ENCODE results near the gene SEMA4B.
"Not testable (repeated sequence)": the region's sequence is repeated elsewhere in the genome, so short reads cannot be mapped to it uniquely, and the experiment has no call there.

SEMA4B gene

DNA sequence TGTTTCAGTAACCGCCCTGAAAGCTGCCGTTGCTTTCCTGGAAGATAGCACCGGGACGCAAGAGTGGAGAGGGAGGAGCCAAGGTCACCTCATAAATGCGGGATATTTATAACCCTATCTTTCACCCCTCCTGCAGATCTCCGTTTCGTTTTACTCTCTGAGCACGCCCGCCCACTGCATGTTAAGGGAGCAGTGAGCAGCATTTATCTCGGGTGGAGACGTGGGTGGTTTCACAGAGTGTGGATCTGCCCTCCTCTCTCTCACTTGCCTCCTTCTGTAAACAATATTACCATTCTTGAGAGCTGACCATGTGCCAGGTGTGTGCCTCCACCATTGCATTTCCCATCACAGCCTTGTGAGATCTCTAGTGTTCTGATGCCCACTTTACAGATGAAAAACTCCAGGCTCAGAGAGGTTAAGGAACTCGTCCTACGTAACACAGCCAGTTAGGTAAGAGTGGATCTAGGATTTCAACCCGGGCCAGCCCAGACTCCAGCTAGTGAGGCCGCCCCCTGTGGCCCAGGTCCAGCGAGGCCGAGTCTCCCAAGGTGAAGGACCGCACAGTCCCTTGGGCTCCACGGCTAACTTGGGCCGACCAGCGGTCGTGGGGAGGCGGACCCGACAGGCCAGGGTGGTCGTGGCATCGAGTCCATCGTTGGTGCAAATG, 16.9 kb upstream of the SEMA4B start:
- DNase-seq, result peak; percentile 38 to 42

DNA sequence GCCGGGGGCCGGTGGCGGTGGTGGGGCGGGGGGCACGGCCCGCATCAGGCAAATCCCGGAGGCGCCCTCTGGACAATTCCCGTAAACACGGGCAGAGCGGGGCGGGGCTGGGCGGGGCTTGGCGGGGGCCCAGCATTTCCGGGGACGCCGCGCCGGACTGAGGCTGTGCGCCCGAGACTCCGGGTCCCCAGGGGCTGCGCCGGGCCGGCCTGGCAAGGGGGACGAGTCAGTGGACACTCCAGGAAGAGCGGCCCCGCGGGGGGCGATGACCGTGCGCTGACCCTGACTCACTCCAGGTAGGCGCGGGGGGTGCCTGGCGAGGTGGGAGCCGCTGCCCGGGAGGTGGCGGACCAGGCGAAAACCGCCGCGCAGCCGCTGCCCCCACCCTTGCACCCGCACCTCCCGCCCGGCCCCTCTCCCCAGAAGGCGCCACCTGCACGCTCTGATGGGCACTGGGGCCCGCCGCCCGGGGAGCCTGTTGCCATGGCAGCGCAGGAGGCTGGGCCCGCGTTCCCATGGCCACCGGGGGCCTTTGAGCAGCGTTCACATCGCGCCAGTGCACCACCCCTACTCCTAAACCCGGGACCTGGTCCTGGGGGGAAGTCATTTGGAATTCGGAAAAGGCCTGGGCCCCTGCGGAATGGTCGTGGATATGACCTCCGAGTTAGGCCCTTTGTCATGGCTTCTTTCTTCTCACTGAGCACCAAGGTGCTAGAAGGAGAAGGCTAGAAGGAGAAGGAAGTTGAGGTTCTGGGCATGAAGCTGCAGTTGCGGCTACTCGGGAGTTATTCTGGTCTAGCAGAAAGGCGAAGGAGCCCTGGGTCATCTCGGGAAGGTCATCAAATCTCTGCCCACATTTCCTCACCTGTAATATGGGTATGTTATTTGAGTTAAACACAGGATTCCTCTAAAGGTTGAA, 16.1 kb upstream of the SEMA4B start:
- peak; percentile 54 to 72 for DNase-seq

DNA sequence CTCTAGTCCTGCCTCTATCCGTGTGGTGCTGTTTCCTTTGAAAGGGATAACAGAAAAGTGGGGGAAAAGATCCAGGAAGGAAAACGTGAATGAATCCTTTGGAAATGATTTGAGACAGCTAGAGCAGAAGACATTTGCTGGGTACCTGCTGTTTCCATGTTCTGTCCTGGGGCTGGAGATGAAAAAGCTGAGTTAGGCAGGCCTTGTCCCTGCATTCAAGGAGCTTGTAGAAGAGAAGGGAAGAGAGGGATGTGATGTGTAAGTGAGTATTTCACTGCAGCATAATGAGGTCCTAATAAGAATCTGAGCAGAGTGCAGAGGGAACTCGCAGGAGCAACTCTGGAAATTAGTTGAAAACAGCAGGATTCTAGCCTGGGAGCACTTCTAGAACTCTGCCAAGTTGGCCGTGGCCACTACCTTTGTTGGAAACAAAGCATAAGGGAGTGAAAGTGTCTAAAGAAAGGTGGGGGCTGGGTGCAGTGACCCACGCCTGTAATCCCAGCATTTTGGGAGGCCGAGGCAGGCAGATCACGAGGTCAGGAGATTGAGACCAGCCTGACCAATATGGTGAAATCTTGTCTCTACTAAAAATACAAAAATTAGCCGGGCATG, 13.8 kb upstream of the SEMA4B start:
- DNase-seq, result no peak

DNA sequence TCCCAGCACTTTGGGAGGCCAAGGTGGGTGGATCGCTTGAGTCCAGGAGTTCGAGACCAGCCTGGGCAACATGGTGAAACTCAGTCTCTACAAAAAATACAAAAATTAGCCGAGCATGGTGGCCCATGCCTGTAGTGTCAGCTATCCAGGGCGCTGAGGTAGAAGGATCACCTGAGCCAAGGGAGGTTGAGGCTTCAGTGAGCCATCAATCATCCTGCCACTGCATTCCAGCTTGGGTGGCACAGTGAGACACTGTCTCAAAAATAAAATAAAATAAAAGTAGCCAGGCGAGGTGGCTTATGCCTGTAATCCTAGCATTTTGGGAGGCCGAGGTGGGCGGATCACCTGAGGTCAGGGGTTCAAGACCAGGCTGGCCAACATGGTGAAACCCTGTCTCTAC, 13.1 kb upstream of the SEMA4B start:
- not testable (repeated sequence) for DNase-seq

DNA sequence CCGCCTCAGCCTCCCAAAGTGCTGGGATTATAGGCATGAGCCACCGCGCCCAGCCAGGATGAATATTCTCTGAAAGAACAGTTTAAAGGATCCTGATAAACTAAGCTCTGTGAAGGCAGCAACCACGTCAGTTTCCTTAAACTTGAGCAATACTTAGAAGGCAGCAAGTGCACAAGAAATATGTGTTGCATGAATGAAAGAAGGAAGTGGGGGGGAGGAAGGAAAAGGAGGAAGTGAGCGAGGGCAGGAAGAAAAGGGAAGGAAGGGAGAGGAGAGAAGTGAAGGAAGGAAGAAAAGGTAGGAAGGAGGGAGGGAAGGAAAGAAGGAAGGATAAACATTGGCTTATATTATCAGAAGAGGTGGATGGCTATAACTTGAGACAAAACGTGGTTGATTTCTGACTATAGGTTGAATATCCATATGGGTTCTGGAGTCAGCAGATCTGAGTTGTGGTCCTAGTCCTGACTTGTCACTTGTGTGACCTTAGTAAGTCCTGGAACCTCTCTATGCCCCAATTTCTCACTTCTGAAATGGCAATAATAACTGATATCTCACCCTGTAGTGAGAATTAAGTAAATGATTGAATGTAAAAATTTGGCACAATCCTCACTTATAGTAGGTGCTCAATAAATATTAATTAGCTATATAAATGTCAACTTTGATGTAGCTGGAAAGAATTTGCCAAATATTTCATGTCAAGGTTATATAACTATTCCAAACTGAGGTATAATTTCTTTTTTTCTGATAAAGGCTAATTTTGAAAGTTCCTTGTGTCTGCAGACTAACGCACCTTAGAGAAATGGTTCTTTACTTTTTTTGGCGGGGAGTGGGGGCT, 12.0 kb upstream of the SEMA4B start:
- DNase-seq, result no peak

DNA sequence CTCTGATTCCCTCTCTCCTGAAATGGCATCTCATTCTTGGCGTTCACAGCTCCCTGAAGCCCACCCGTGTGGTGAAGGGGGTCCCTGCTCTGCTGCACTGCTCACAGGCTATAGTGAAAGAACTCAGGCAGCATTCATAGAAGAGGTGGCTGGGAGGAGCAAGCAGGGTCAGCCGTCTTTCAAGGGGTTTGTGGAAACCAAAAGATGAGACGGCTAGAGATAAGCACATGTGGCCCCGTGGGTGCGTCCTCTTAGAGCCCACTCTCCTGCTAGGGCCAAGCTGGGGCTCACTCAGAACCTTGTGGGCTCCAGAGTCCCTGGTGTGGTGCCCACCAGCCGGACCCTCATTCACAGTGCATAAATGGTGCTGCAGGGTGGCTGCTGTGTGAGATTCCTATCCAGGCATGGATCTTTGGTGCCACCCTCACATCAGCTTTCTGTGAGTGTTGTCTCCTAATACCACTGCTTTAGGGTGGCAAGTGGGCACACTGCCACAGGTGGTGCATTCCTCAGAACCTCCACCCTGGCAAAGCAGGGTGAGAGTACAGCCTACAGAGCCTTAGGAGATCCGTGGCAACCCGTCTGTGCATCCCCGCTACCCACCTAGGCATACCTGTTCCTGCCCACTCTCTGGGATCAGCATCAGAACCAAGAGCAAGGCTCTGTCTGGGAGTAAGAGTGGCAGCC, 11.2 kb upstream of the SEMA4B start:
- DNase-seq, result no peak

DNA sequence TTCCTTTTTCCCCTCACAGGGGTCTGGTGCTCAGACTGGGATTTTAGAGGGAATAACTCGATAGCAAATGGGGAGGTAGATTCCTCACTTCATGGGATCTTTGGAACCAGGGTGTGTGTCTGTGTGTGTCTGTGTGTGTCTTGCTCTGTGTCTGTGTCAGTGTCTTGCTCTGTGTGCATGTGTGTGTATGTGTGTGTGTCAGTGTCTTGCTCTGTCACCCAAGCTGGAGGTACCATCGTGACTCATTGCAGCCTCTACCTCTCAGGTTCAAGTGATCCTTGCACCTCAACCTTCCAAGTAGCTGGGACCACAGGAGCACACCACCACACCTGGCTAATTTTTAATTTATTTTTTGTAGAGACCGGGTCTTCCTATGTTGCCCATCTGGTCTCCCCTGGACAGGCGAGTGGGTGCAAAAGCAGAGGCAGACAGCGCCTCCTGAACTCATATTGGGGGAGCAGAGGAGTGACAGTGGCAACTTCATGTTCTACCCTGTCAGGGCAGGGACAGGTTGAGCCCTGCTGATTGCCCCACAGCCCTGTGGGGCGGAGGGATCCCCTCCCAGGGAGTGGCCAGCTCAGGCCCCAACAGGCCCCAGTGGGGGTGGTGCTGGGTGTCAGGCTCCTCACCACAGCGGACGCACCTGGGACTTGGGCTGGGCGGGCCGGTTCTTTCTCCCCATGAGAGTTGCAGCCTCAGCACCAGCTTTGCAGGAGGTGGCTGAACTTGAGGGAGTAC, 10.4 kb upstream of the SEMA4B start:
- no peak for DNase-seq

DNA sequence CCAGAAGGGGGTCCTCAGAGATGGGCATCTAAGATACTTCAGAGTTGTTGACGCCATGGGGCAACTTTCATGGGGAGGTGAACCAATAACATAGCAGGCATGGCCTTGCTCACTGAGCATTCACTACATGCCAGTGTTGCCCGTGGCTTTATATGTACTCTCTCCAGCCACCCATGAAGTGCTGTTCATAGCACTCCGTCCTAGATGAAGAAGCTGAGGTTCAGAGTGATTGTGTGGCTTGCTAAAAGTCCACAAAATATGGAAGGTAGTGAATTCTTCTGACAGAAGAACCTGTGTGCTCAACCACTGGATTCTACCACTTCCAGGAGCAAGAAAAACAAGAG, 9.8 kb upstream of the SEMA4B start:
- no peak for DNase-seq

DNA sequence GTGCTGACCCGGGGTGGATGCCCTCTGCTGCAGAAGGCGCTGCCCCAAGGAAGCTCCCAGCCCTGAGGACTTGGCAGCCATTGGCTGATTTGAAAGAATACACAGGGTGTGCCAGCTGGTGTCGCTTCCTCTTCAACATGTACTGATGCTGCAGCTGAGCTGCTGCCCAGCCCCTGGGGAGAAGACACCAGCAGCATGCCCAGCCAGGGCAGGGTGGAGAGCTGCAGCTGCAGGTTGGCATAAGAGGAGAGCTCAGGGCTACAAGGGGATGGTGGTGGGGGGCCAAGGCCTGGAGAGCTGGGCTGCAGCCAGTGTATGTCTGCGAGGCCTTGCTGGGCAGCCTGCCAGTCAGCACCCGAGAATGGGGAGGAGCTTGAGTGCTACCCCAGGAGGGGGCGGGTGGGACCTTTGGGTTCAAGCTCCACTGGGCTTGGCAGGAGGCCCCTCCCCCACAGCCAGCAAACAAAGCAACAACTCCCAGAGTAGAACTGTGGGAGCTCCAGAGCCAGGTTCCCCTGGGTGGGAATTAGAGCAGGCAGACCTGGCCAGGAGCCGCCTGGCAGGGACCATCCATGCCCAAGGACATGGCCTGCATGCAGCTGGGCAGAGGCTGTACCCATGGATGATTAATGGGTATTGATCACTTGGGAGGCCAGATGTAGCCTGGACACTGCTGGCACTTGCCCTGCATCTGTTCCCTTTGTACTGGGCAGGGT, 9.2 kb upstream of the SEMA4B start:
- peak; percentile 88 to 92 for DNase-seq

DNA sequence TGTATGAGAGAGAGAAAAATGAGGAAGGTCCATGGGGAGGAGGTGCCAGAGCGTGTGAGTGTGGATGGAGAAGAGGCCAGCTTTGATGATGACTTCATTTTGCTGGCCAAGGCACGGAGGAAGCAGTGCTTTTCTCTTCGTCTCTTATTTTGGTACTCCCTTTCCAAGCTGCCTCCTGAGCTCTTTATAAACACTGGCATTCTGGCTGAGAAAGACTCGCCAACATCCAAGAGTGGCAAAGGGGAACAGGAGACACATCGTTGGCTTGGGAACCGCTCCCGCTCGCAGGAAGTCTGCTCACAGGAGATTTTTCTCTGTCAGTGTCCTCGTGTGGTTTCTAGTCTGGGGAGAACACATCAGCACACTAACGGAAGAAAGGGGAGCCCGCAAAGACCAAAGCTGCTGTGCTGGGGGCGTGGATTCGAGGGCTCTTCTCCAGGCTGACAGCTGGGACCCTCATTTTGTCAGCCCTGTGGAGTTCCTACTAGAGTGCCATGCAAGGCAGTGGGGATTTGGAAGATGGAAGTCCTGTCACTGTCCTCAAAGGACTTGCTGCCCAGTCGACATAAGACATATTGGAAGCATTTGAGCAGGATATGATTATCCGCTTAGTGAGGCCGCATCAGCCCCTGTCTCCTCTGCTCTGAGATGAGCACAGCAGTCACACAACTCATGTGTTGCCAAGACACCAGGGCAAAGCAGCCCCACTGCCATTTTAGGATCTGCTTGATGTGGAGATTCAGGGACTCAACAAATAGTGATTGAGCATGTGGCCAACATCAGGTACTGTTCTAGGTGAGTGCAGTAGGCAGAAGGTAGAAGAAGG, 8.0 kb upstream of the SEMA4B start:
- DNase-seq, result no peak

DNA sequence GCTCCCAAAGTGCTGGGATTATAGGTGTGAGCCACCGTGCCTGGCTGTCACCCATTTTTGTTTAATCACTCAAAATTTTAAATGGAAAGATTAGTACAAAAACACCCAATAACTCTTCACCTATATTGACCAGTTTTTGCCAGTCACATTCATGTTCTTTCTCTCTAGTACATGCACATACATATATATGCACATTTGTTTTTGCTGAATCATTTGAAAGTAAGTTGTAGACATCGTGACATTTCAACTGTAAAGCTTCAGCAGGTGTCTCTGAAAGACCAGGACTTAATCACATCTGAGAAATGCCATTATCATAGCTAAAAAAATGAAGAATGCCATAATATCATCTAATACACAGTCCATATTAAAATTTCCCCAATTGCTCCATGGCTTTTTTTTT, 6.5 kb upstream of the SEMA4B start:
- DNase-seq, result no peak

DNA sequence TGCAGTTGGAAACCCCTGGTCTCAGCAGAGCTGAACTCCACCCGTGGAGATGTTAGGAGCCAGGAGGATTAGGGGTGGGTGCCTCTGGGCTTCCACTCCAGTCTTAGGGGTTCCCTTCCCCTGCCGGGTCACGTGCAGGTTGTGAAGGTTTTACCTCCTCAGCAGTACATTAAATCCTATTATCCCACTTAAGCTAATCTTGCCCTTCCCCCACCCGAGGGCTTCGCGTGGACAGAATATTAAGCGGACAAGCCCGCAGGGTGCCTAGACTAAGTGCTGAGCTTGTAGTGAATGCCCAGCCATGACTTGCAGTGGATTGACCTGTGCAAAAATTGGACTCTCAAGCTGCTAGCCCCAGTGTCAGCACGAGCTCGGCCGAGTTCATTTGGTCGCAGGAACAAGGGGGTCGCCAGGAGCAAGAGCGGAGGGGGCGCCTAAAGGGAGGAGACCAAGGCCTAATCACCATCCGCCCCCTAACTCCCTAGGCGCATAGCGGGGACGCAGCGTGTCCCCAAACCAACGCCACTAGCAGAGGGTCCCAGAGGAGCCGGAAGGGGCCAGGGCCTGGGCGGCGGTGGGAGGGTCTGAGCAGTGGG, 498 bp upstream of the SEMA4B start:
- DNase-seq, result no peak

DNA sequence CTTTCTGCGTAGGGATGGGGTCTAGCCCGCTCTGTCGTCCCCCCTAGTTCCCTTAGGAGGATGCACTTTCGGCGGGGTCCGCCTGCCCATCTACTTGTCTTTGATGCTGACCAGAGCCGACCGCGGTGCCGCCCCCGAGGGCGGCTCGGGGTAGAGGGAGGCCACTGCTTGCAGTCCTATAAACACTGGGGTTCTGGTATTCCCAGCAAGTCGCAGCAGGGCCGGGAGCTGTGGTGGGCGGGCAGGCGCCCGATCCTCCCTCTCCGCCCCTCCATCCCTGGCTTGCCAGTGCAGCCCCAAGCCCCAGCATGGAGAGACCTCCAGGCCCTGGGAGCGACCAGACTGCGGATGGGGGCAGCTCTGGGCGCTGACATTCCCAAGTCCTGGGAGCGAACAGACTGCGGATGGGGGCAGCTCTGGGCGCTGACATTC, 830 bp downstream of the SEMA4B start:
- DNase-seq, result no peak

DNA sequence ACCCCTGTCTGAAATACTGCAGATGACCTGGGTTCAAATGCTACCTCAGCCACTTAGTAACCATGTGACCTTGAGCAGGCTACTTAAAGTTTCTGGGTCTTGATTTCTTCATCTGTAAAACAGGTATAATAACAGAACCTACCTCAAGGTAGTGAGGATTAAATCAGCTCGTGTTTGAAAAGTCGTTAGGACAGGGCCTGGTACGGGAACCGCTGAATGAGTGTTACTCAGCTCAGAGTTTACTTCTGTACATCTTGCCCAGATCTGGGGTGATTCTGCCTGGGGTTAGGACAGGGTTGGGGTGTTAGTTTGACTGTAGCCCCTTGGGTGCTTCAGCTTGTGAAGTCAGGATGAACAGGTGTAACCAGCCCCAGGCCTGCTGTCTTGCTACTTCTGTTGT, 1.8 kb downstream of the SEMA4B start:
- no peak for DNase-seq

DNA sequence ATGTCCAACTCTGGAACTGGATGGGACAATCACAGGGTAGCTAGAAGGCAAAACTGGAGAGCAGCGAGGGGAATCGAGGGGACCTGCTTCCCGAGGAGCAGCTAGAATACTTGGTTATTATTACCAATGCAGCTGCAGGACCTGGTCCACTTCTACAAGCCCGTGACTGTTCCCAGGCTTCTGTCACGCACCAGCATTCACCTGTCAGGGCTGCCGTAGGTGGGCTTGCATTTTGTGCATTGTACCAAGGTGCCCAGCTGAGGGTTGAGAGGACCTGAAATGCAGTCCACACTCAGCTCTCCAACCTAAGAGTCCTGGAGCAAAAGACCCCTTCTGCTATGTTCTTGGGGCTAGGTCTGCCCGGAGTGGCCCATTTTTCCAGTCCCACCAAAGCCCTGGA, 2.3 kb downstream of the SEMA4B start:
- no peak for DNase-seq

DNA sequence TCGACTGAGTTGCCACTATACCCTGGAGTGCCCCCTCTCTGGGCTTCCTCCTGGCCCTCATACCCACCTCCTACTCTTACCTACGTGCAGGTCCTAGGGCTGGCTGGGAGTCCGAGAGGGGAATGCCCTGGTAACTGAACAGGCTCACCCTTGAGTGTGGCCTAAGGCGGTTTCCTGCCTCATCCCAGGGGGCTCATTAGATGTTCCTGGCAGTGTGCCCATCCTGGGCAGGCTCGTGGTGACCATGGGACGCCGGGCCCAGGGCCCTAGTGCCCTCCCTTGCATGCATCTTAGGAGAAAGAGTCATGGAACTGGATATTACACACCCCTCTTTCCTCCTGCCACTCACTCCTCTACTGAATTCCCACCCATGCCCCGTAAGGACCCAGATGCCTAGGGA, 2.8 kb downstream of the SEMA4B start:
- no peak for DNase-seq

DNA sequence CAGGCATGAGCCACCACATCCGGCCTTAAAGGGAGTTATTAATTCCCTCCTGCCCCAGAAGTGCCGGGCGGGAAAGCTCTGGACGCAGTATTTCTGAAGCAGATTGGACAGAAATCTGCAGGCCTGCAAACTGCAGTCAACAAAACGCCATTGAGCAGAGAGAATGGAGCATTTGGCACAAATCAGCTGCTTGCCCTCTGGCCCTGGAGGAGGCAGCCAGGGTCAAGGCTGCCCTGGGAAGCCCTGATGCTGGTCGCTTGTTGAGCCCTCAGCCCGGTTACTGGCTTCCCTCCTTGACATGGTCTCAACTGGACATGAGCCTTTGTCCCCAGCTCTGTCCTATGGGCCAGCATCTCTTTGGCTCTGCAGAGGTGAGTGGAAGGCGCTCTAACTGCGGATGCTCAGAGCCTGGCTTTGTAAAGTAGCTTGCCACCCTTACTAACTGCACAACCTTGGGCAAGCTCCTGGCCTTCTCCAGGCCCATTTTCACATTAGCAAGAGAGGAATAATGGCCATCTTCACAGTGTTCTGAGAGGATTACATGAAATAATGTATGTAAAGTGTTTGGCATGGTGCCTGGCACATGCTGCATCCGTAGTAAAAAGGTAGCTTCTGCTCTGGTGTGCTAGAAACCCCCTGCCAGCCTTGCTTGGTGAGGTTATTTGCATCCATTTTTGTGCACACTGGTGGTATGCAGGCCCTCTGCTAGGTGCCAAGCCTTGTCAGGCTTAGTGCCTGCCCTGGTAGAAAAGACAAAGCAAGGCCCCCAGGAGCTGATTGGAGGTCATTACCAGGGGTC, 4.1 kb downstream of the SEMA4B start:
- no peak for DNase-seq

DNA sequence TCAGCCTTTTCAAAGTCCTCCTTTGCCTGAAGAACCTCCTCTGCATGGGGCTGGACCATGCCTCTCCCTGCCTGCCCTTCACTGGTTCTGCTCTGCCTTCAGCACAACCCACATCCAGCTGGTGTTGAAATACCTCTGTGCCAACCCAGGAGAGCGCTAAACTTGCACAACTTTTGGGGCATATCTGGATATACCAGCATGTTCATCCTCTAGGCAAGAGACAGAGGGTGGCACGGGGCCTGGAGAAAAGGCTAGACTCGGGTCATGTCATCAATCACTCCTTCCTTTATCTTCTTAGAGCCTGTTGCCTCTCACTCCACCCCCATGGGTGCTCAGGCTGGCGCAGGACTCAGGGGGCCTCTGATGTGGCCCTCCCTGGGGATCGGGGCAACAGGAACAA, 4.8 kb downstream of the SEMA4B start:
- DNase-seq, result no peak

DNA sequence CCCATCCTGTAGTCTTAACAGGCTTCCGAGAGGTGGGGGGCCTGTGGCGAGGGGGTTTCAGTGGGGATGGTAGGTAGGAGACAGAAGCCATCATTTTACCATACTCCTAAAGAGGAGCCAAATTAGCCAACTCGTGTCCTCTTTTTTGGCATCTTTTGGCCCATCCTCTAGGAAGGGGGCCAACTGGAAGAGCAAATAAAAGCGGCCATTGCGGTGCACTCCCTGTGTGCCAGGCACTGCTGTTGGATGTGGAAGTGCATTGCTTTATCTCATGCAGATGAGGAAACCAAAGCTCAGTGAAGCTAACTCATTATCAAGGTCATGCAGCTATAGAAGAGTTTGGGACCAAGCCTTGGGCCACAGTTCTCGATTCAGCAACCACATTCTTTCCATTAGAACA, 6.1 kb downstream of the SEMA4B start:
- DNase-seq, result no peak

All from NCI-H187 (cell line).